Smooth muscle cell of the umbilical artery (primary cell): ENCODE data around the gene GALNT8. TPM values are rescaled to one million over a fixed set of nuclear protein-coding genes. Genes with fewer than 3 reads are reported as not detected.

Experiments
- total RNA-seq: library from RNA; depleted of rRNA; stranded (reverse); fragments of >200 nt; gene quantifications from 2 replicates; pipeline ENCODE4 v1.2.3, GENCODE V29; 2014

GALNT8 gene
- 2.2 TPM in 1 of 2 replicates, not detected in the other for total RNA-seq

DNA sequence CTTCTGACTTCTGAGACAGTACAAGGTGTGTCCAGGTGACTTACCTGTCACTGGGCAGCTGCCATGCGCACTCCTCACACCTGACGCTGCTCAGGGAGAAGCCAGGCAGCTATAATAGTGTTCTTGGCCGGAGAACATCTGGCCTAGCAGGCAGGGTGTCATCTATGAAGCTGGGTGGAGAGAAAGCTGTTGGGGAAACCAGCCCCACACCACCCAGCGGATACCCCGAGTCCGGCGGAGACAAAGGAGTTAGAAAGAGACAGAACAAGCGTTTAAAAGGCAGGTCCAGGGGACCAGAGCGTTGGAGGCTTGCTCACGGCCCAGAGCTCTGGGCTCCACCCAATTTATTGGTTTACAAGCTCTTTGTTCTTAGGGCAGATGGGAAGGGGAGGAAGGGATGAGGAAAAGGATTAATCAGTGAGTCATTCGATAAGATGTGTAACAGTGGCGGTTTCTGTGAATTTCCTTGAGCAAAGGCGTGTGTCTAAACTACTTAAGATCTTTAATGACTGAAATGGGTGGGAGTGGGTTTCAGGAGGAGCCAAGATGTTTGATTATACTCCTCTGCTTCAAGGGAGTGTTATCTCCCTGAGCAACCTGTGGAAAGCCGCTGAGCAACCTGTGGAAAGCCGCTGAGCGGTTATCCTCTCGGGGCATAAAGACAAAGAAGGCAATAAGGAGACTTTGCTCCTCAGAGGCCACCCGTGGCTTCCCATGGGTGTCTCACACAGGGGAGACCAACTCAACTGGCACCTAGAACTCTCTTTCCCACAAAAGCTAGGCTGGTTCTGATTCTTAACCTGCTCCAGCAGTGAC lies at the start of gene GALNT8:
GALNT8 (plus strand) TSS at position 580 of the 816 bp plus-strand sequence. CDS start 278 bp downstream, outside the sequence.

Other genes starting within 250 kb of the GALNT8 start
- 1.8 and 13.3 TPM in 2 replicates for gene RAD51AP1, start 181.5 kb upstream of the GALNT8 start, total RNA-seq
- 46.1 and 52.9 TPM in 2 replicates for gene DYRK4, start 158.2 kb upstream of the GALNT8 start, total RNA-seq
- 0.30 and 1.7 TPM in 2 replicates for gene AKAP3, start 71.3 kb upstream of the GALNT8 start, total RNA-seq
- 46.6 and 60.0 TPM in 2 replicates for gene NDUFA9, start 71.3 kb upstream of the GALNT8 start, total RNA-seq
- not detected in 2 replicates for gene KCNA1, start 189.5 kb downstream of the GALNT8 start, total RNA-seq